Activated naive CD8-positive, alpha-beta T cell treated with anti-CD3 and anti-CD28 coated beads, Interleukin-2, amount 50 U/mL, for 16 hours (primary cell): Measurements from ENCODE around the gene NCAPH2.

Source experiments
- DNase-seq: peaks from one replicate; pipeline ENCODE4 v3.0.0-alpha.2; 2020; ENCODE audit warnings: low read depth, low spot score

The NCAPH2 gene

DNA sequence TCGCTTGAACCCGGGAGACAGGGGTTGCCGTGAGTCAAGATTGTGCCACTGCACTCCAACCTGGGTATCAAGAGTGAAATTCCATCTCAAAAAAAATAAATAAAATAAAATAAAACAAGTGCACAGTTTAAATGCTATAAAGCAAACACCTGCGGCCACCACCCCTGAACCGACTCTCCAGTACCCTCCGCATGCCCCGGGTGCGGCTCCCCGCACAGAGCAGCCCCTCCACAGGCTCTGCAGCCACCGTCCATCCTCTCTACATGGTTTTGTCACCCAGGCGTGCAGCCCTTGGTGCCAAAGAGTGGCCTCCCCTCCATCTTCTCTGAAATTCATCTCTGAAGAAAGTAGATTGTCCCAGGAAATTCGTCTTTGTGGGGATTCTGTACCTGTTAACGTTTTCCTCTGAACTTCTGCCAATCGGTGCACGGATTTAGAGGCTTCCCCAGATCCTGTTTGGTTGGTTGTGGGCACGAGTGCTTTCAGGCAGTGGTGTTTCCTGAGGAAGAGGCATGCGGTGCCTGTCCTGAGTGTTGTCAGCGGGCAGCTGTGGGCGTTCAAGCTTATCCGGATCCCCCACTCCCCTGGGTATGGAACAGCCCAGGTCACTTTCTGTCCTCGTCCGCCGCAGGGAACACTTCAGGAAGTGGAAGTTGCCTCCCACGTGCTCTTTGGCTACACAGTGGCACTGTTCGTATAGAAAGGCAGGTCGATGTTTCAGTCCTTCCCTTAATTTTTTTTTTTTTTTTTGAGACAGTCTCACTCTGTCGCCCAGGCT, 17.3 kb upstream of the NCAPH2 start:
- no peak for DNase-seq

GRCh38 chr22:50497093-50497492, 10.9 kb upstream of the NCAPH2 start:
- no peak for DNase-seq

- DNase-seq = no peak
Observed at GRCh38 chr22:50498322-50498890, 9.6 kb upstream of the NCAPH2 start.

- no peak for DNase-seq
Observed at GRCh38 chr22:50500452-50500851, 7.6 kb upstream of the NCAPH2 start.

DNA sequence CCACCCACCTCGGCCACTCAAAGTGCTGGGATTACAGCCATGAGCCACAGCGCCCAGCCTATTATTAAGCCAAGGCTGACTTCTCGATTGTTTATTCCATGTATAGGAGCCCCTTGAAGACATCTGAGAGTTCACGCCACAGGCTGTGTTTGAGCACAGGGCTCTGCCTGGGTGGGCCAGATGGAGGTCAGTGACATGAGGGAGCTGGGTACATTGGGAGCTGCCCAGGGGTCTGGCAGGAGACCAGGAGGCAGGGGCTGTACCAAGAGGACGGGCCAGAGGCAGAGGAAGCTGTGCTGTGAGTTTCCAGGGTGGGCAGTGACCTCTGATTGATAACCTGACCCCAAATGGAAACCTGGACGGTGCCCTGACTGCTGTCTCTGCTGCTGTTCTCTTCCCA, 5.9 kb upstream of the NCAPH2 start:
- DNase-seq = no peak

GRCh38 chr22:50502628-50503474, 5.2 kb upstream of the NCAPH2 start:
- DNase-seq = no peak

DNA sequence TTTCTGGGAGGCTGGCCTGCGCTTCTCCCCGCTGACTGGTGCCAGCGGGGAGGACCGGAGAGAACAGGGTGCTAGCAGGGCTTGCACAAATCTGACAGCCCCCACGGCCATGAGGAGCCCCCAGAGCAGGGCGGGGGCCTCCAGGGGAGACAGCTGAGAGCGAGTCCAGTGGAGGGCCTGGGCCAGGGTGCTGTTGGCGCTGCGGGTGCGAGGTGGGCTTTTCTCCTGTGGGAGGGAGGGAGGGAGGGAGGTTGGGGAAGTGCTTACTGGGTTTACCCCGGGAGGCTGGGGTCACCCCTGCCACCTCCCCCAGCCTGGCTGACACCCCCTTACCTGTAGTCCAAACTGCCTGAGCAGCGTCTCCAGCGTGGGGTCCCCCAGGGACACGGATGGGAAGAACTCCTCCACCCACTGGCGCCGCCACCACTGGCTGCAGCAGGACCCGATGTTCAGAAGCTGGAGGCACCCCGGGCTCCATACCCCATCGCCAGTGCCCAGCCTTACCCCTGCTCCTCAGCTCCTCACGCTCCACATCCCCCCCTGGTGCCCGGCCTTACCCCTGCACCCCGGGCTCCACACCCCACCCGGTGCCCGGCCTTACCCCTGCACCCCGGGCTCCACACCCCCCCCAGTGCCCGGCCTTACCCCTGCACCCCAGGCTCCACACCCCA, 4.4 kb upstream of the NCAPH2 start:
- DNase-seq = no peak

DNA sequence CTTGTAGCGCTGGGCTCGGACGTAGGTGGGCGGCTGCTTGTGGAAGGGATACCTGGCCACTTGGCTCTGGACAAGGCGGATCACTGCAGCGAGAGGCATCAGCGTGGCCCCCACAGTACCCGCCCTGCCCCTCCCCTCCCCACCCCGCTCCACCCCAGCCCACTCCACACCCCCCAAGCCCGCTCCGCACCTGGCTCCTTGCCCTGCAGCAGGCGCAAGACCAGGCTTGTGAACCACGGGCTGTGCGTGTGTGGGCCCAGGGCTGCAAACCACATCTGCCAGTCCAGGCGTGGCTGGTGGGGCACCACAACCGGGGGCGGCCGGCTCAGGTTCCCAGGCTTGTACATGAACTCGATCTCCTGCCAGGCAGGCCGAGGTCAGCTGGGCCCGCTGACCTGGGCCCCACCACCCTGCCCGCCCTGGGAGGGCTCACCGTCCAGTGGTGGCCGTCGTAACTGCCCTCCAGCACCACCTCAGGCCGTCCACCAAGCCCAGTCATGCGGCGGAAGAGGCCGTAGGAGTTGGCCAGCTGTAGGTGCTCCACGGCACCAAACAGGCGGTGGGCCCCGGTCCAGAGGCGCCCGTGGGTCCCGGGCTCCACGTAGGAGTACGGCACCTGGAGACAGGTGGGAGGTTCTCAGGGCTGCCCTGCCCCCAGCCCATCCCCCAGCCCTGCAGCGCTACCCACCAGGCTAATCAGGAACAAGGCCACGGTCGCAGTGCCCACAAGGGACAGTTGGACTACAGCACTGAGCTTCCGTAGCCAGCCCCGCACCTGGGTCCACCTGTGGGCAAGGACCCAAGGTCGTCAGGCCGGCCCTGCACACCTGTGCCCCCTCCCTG, 3.4 kb upstream of the NCAPH2 start:
- DNase-seq = no peak

DNA sequence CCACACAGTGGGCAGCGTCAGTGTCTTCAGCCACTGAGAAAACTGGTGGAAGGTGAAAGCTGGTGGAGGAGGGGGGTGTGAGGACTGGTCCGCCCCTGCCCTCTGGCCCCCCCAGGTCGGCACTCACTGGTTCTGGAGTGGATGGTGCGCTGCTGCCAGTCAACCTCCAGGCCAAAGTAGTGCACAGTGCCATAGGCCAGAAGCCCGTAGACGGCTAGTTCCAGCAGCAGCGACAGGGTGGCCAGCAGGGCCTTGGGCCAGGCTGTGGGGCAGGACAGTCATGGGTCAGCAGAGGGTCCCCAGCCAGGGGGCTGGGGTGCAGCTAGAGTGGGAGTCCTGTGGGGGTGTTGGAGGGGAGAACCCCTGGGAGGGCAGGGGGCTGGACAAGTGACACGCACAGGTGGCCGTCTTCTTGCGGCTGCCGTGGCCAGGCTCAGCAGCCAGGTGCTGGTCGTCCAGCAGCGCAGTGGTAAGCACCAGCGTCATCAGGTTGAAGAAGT, 2.7 kb upstream of the NCAPH2 start:
- no peak for DNase-seq

DNA sequence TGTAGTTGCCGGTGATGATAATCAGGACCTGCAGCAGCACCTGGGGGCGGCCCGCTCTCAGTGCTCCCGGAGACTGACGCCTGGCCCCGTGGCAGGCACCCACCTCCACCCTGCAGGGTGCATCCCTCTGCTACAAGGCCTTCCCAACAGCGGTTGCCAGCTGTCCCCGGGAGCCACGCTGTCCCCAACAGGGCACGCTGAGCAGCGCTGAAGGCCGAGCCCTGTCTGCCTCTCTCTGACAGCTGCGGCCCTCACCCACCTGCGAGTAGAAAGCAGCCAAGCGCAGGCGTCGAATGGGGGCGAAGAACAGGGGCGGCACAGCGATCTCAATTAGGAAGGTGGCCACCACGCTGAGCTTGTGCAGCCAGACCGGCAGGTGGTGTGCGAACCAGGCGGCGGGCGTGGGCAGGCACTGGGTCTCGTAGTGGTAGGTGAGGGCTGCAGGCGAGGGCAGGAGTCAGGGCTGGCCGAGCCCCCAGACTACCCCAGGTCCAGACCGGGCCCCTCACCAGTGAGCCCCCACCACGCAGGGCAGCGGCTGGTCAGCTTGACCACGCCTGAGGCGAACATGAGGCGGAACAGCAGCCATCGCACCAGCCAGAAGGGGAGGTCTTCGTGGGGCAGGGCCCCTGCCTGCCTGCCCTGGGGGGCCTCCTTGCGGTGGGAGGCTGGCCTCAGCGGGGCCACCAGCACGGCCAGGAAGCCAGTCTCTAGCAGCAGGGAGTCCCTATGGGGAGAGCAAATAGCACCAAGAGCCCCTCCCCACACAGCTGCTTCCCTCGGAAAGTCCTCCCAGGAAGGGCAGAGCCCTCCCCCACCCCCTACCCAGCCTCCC, 2.0 kb upstream of the NCAPH2 start:
- DNase-seq = no peak

GRCh38 chr22:50506611-50507420, 1.2 kb upstream of the NCAPH2 start:
- DNase-seq = no peak

GRCh38 chr22:50507421-50507990, 518 bp upstream of the NCAPH2 start, which contains the start of gene LMF2:
LMF2 (minus strand) TSS chr22:50507702; CDS start chr22:50507675, 27 bp downstream.
- DNase-seq = peak; percentile 80

DNA sequence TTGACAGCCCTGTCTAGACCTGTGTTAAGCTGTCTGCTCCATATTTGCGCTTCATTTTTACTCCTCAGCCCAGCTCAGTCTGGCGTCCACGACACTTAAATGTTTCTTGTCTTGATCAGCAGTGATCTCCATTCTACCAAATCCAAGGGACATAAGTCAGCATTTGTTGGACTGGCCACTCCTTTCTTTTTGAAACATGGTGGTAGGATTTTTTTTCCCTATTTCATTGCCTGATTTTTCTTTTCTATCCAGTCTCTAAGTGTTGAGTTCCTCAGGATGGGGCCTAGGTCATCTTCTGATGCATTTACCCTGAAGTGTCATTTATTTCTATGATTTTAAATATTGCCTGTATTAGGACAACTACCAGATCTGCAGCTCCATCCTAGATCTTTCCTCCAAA, 873 bp downstream of the NCAPH2 start:
- no peak for DNase-seq

GRCh38 chr22:50513175-50513574, 5.2 kb downstream of the NCAPH2 start:
- DNase-seq = no peak

- DNase-seq = no peak
Observed at GRCh38 chr22:50516068-50516467, 8.0 kb downstream of the NCAPH2 start.

- DNase-seq = no peak
Observed at GRCh38 chr22:50516891-50517290, 8.9 kb downstream of the NCAPH2 start.

DNA sequence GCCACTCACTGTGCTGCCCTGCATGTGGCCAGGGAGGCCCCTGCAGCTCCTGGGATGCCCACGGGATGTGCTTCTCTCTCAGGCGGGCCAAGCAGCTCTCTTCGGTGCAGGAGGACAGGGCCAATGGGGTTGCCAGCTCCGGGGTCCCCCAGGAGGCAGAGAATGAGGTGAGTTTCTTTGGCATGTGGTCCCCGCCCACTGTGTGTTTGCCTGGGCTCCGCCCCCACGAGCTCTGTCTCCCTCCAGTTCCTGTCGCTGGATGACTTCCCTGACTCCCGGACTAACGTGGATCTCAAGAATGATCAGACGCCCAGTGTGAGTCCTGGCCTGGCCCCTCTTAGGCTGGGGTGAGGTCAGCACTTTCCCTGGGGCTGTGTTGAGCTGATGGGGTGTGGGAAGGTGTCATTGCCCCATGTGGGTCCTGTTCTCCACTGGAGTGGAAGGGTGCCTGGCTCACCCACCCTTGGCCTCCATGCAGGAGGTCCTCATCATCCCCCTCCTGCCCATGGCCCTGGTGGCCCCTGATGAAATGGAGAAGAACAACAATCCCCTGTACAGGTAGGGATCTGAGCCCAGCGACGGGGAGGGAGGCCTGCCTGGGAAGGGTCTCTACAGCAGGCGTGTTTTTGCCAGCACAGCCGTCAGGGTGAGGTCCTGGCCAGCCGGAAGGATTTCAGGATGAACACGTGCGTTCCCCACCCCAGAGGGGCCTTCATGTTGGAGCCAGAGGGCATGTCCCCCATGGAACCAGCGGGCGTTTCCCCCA, 9.7 kb downstream of the NCAPH2 start:
- DNase-seq = no peak

GRCh38 chr22:50518606-50519005, 10.6 kb downstream of the NCAPH2 start:
- DNase-seq = no peak
